Measurements from ENCODE around the gene CCDC87. TPM values are rescaled to one million over a fixed set of nuclear protein-coding genes. Genes with fewer than 3 reads are reported as not detected.
A peak's percentile ranks its signal among the peaks of the same experiment; 100 is the strongest.

Gene CCDC87
- total RNA-seq, 1 donor from 2014 or later = 1.1 TPM

DNA sequence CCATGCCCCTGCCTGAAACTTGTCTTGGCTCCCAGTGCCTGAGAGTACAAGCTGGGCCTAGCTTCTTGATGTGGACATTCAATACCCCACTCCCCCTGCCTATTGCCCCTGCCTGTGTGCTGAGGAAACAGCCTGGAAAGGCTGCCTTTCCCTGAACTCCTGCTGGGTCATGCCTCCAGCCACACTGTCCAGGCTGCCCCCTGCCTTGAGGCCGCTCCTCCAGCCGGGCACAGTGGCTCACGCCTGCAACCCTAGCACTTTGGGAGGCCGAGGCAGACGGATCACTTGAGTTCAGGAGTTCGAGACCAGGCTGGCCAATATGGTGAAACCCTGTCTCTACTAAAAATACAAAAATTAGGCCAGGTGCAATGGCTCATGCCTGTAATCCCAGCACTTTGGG lies 10.2 kb upstream of the CCDC87 start:
- no peak overlapping the region for H3K4me3 Mint-ChIP-seq (ENCODE audit: low read depth)
- no peaks in the 10 kb centered on the region for H3K9me3 Mint-ChIP-seq (ENCODE audit: low read depth)
- peaks cover 8% of the 10 kb centered on the region for H3K36me3 Mint-ChIP-seq (ENCODE audit: insufficient read depth)
- no peak overlapping the region for H3K27ac Mint-ChIP-seq
- no peaks in the 10 kb centered on the region for H3K27me3 Mint-ChIP-seq
- TF ChIP-seq, protein P1, sequence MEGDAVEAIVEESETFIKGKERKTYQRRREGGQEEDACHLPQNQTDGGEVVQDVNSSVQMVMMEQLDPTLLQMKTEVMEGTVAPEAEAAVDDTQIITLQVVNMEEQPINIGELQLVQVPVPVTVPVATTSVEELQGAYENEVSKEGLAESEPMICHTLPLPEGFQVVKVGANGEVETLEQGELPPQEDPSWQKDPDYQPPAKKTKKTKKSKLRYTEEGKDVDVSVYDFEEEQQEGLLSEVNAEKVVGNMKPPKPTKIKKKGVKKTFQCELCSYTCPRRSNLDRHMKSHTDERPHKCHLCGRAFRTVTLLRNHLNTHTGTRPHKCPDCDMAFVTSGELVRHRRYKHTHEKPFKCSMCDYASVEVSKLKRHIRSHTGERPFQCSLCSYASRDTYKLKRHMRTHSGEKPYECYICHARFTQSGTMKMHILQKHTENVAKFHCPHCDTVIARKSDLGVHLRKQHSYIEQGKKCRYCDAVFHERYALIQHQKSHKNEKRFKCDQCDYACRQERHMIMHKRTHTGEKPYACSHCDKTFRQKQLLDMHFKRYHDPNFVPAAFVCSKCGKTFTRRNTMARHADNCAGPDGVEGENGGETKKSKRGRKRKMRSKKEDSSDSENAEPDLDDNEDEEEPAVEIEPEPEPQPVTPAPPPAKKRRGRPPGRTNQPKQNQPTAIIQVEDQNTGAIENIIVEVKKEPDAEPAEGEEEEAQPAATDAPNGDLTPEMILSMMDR (IDR thresholded peaks at IDR 0.05; ENCODE audit: unreplicated experiment) = no peak
- DNase-seq (ENCODE audit: low spot score, unreplicated experiment) = no peak
- H3K4me1 Mint-ChIP-seq (ENCODE audit: low read depth) = peaks cover 5% of the 10 kb centered on the region

DNA sequence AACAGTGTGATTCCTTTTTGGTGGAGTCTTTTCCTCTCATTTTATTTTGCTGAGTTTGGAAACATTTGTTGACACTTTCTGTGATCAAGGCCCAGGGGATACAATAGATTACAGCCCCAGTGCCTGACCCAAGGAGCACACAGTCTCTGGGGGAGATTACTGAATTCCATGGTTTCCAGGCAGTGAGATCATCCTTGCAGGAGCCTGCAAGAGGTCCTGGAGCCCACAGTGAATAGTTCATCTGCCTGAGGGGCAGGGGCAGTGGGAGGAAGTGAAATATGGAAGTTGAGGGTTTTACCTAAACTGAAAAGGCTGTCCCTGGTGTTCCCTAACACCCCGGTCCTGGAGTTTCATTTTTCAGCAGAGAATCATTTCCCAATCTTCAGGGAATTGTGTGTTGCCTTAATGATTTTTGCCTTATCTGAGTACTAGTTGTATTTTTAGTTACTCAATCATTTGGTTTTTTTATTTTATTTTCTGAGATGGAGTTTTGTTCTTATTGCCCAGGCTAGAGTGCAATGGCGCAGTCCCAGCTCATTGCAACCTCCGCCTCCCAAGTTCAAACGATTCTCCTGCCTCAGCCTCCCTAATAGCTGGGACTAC lies 7.9 kb upstream of the CCDC87 start:
- no peaks in the 10 kb centered on the region for H3K27me3 Mint-ChIP-seq
- peak overlapping the region; percentile 46 for H3K27ac Mint-ChIP-seq
- no peak overlapping the region for H3K4me3 Mint-ChIP-seq (ENCODE audit: low read depth)

DNA sequence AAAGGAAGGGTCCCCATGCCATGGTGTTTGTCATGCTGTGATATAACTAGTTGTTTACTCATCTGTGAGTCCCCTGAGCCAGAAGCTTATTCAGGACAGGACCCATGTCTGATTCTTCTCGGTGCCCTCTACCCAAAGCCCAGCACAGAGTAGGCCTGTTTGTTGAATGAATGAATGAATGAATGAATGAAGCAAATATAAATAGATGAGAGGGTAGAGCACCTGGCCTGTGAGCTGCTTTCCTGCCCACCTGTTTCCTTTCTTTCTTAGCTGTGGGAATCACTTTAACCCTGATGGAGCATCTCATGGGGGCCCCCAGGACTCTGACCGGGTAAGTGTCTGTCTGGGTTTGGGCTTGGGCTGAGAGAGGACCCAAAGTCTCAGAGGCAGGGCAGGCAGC lies 7.4 kb upstream of the CCDC87 start:
- Mint-ChIP-seq H3K36me3 (ENCODE audit: insufficient read depth) (peaks cover 6% of the 10 kb centered on the region), H3K9me3 (ENCODE audit: low read depth) (no peaks in the 10 kb centered on the region), H3K4me3 (ENCODE audit: low read depth) (no peak overlapping the region), H3K27ac (peak overlapping the region; percentile 46), H3K27me3 (no peaks in the 10 kb centered on the region), H3K4me1 (ENCODE audit: low read depth) (peaks cover 5% of the 10 kb centered on the region)
- TF ChIP-seq, protein P1 (IDR thresholded peaks at IDR 0.05; ENCODE audit: unreplicated experiment) = no peak
- no peak for DNase-seq (ENCODE audit: low spot score, unreplicated experiment)

More for the DNA sequence above, 7.9 kb upstream of the CCDC87 start:
- TF ChIP-seq, protein P1 (IDR thresholded peaks at IDR 0.05; ENCODE audit: unreplicated experiment) = no peak
- peaks cover 6% of the 10 kb centered on the region for H3K36me3 Mint-ChIP-seq (ENCODE audit: insufficient read depth)
- no peaks in the 10 kb centered on the region for H3K9me3 Mint-ChIP-seq (ENCODE audit: low read depth)
- DNase-seq (ENCODE audit: low spot score, unreplicated experiment) = no peak
- H3K4me1 Mint-ChIP-seq (ENCODE audit: low read depth) = peaks cover 5% of the 10 kb centered on the region

- peaks cover 6% of the 10 kb centered on the region for H3K4me1 Mint-ChIP-seq (ENCODE audit: low read depth)
- H3K4me3 Mint-ChIP-seq (ENCODE audit: low read depth) = no peak overlapping the region
- peaks cover 6% of the 10 kb centered on the region for H3K36me3 Mint-ChIP-seq (ENCODE audit: insufficient read depth)
- H3K27ac Mint-ChIP-seq = no peak overlapping the region
- no peaks in the 10 kb centered on the region for H3K9me3 Mint-ChIP-seq (ENCODE audit: low read depth)
- TF ChIP-seq, protein P1 (IDR thresholded peaks at IDR 0.05; ENCODE audit: unreplicated experiment) = no peak
- no peaks in the 10 kb centered on the region for H3K27me3 Mint-ChIP-seq
- DNase-seq (ENCODE audit: low spot score, unreplicated experiment) = no peak
These were observed 6.1 kb upstream of the CCDC87 start for GRCh38 chr11:66598993-66599392.

DNA sequence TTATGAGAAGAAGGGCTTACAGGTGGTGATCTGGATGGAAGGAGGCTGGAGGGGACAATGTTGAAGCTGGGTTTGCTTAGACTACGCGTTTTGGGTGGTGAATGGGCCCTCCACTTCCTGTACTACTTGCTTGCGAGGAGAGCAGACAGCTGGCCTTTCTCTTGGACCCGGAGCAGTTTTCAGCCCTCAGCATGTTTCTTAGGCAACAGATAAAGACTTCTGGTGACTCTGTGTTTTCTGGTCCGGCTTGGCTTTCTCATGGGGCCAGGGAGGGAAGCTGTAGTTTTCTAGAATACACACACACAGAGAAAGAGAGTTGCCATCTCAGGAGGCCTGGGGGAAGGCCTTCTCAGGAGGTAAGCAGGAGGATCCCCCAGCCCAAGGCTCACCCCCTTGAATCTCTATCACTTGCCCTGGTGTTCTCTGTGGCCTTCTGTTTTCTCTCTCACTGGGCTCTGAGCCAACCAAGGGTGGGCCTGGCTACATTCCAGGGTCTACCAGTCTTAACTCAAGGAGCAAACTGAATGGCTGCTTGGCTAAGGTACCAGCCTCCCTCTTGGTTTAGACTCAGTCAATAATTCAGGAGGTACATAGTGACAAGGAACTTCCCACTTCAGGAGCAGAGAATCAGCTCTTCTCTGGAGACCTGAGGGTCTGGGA lies 2.5 kb upstream of the CCDC87 start:
- H3K4me3 Mint-ChIP-seq (ENCODE audit: low read depth) = peak overlapping the region; percentile 19

More for the DNA sequence above, 2.5 kb upstream of the CCDC87 start:
- no peak overlapping the region for H3K27ac Mint-ChIP-seq
- TF ChIP-seq, protein P1 (IDR thresholded peaks at IDR 0.05; ENCODE audit: unreplicated experiment) = no peak
- H3K9me3 Mint-ChIP-seq (ENCODE audit: low read depth) = peaks cover 10% of the 10 kb centered on the region
- peaks cover 8% of the 10 kb centered on the region for H3K4me1 Mint-ChIP-seq (ENCODE audit: low read depth)
- H3K36me3 Mint-ChIP-seq (ENCODE audit: insufficient read depth) = peaks cover 8% of the 10 kb centered on the region
- no peak for DNase-seq (ENCODE audit: low spot score, unreplicated experiment)
- H3K27me3 Mint-ChIP-seq = no peaks in the 10 kb centered on the region

Measured in progenitor cell of endocrine pancreas (in vitro differentiated cells).